HepG2 (cell line): ENCODE measurements around the gene TMED9. TPM values are rescaled to one million over a fixed set of nuclear protein-coding genes. Genes with fewer than 3 reads are reported as not detected.

Source experiments
- CHD2 ChIP-seq: IDR thresholded peaks from 2 replicates; pipeline ENCODE4 v1.6.1; 2011; ENCODE audit warnings: low read depth, low read length, improper control_type of control experiment
- CREB1 ChIP-seq, 2 experiments: fragments of 450-650 bp in 1 of 2; IDR thresholded peaks; 2 replicates each; pipeline ENCODE4 v1.6.1; 2016 to 2017; ENCODE audit warnings: control low read depth in 1 of 2, mild to moderate bottlenecking in 1 of 2, missing compliant biosample characterization in 1 of 2, missing genetic modification characterization in 1 of 2
- GABPB1 ChIP-seq: IDR thresholded peaks from 2 replicates; pipeline ENCODE4 v1.6.1; 2016; ENCODE audit warnings: mild to moderate bottlenecking, missing genetic modification reagents, moderate library complexity, missing compliant biosample characterization
- HDAC6 ChIP-seq: fragments of 200-600 bp; sonication (generic); IDR thresholded peaks from 2 replicates; pipeline ENCODE4 v1.7.0; 2017; ENCODE audit warnings: mild to moderate bottlenecking, antibody characterized with exemption, low read length, low read depth
- KAT7 ChIP-seq: IDR thresholded peaks from 2 replicates; pipeline ENCODE4 v1.6.1; 2018; ENCODE audit warnings: borderline replicate concordance, missing compliant biosample characterization
- KAT8 ChIP-seq: IDR thresholded peaks from 2 replicates; pipeline ENCODE4 v1.6.1; 2016; ENCODE audit warnings: missing genetic modification reagents, missing compliant biosample characterization
- MED8 ChIP-seq: sonication (generic); formaldehyde crosslinking; IDR thresholded peaks from 2 replicates; pipeline ENCODE4 v1.8.1; 2023; ENCODE audit warnings: mild to moderate bottlenecking, missing genetic modification reagents; ENCODE audit not compliant: insufficient replicate concordance
- NCOA1 ChIP-seq: sonication (generic); formaldehyde crosslinking; IDR thresholded peaks from 2 replicates; pipeline ENCODE4 v1.9.0; 2021; ENCODE audit warnings: missing genetic modification reagents
- NCOA5 ChIP-seq: sonication (generic); formaldehyde crosslinking; IDR thresholded peaks from 2 replicates; pipeline ENCODE4 v1.4.0; 2020; ENCODE audit warnings: missing genetic modification reagents
- ONECUT2 ChIP-seq: sonication (generic); formaldehyde crosslinking; IDR thresholded peaks from 2 replicates; pipeline ENCODE4 v1.4.0; 2020; ENCODE audit warnings: missing genetic modification reagents
- PBX3 ChIP-seq: sonication (generic); formaldehyde crosslinking; IDR thresholded peaks from 2 replicates; pipeline ENCODE4 v1.8.1; 2023; ENCODE audit warnings: missing genetic modification reagents, inconsistent platforms, borderline replicate concordance
- PHF5A ChIP-seq: IDR thresholded peaks from one replicate; pipeline ENCODE4 v1.6.1; 2018; ENCODE audit warnings: low read depth, missing genetic modification reagents; ENCODE audit not compliant: unreplicated experiment
- RAD21 ChIP-seq: fragments of 450-650 bp; formaldehyde crosslinking; IDR thresholded peaks from 2 replicates; pipeline ENCODE4 v1.5.0; 2020; ENCODE audit warnings: mild to moderate bottlenecking
- SMAD9 ChIP-seq: sonication (generic); formaldehyde crosslinking; IDR thresholded peaks from 2 replicates; pipeline ENCODE4 v1.5.1; 2020; ENCODE audit warnings: mild to moderate bottlenecking, missing genetic modification reagents
- SRSF9 ChIP-seq: fragments of 200-400 bp; formaldehyde crosslinking; IDR thresholded peaks from 2 replicates; pipeline ENCODE4 v1.6.1; 2018; ENCODE audit warnings: borderline replicate concordance, mild to moderate bottlenecking, low read depth, low read length; ENCODE audit not compliant: insufficient read depth, poor library complexity, severe bottlenecking
- SRY ChIP-seq: sonication (generic); formaldehyde crosslinking; IDR thresholded peaks from 2 replicates; pipeline ENCODE4 v1.8.0; 2022; ENCODE audit warnings: mild to moderate bottlenecking, missing genetic modification reagents
- TCF7L2 ChIP-seq: IDR thresholded peaks from 2 replicates; pipeline ENCODE4 v1.6.1; 2011; ENCODE audit warnings: mild to moderate bottlenecking, low read depth, low read length, moderate library complexity
- ZC3H4 ChIP-seq: sonication (generic); formaldehyde crosslinking; IDR thresholded peaks from 2 replicates; pipeline ENCODE4 v1.4.0; 2020; ENCODE audit warnings: missing genetic modification reagents, borderline replicate concordance
- ZFP41 ChIP-seq: sonication (generic); formaldehyde crosslinking; IDR thresholded peaks from 2 replicates; pipeline ENCODE4 v1.4.0; 2020; ENCODE audit warnings: mild to moderate bottlenecking, missing genetic modification reagents, borderline replicate concordance
- ZNF17 ChIP-seq: sonication (generic); formaldehyde crosslinking; IDR thresholded peaks from 2 replicates; pipeline ENCODE4 v1.5.0; 2020; ENCODE audit warnings: mild to moderate bottlenecking, missing genetic modification reagents
- ZNF24 ChIP-seq: fragments of 450-650 bp; IDR thresholded peaks from 2 replicates; pipeline ENCODE4 v1.6.1; 2017; ENCODE audit warnings: antibody characterized with exemption, mild to moderate bottlenecking
- ZNF33B ChIP-seq: sonication (generic); formaldehyde crosslinking; IDR thresholded peaks from 2 replicates; pipeline ENCODE4 v1.5.1; 2020; ENCODE audit warnings: mild to moderate bottlenecking, missing genetic modification reagents
- ZNF382 ChIP-seq: sonication (generic); formaldehyde crosslinking; IDR thresholded peaks from 2 replicates; pipeline ENCODE4 v1.5.0; 2020; ENCODE audit warnings: missing genetic modification reagents, mild to moderate bottlenecking, borderline replicate concordance
- ZNF674 ChIP-seq: sonication (generic); formaldehyde crosslinking; IDR thresholded peaks from 2 replicates; pipeline ENCODE4 v1.5.0; 2020; ENCODE audit warnings: low read depth, mild to moderate bottlenecking, missing genetic modification reagents
- polyA plus RNA-seq, 8 experiments: library from polyadenylated mRNA; depleted of rRNA in 3 of 8; stranded (reverse) in 7 of 8; unstranded in 1 of 8; fragments of >200 nt; fragmentation: Illumina TruSeq in 4 of 8; extraction: Trizol in 4 of 8; gene quantifications; 2 replicates each; pipeline versions ENCODE4 v1.2.1 to v1.2.3, GENCODE V29; 2011 to 2016; ENCODE audit warnings: low read depth in 4 of 8, missing spikeins in 1 of 8, mixed read lengths in 1 of 8; ENCODE audit not compliant: insufficient read depth in 1 of 8
- total RNA-seq, 5 experiments: library from RNA; depleted of rRNA; stranded (reverse); fragments of >200 nt; fragmentation: Illumina TruSeq; extraction: Trizol; gene quantifications; 2 replicates each; pipeline ENCODE4 v1.2.3, GENCODE V29; 2016; ENCODE audit warnings: low read depth in 1 of 5
- TF ChIP-seq, protein P1 (sequence below): sonication (generic); formaldehyde crosslinking; IDR thresholded peaks from 2 replicates; pipeline ENCODE4 v1.4.0; 2020; ENCODE audit warnings: missing genetic modification reagents
- TF ChIP-seq, protein P2 (sequence below): sonication (generic); formaldehyde crosslinking; IDR thresholded peaks from 2 replicates; pipeline ENCODE4 v1.5.1; 2020; ENCODE audit warnings: missing genetic modification reagents, mild to moderate bottlenecking, borderline replicate concordance

The TMED9 gene
- total and polyA plus RNA-seq, 2 of the 13 experiments (the other 11 are each of a cell fraction or from before 2014, with no cell fraction given): 161 to 350 TPM

DNA sequence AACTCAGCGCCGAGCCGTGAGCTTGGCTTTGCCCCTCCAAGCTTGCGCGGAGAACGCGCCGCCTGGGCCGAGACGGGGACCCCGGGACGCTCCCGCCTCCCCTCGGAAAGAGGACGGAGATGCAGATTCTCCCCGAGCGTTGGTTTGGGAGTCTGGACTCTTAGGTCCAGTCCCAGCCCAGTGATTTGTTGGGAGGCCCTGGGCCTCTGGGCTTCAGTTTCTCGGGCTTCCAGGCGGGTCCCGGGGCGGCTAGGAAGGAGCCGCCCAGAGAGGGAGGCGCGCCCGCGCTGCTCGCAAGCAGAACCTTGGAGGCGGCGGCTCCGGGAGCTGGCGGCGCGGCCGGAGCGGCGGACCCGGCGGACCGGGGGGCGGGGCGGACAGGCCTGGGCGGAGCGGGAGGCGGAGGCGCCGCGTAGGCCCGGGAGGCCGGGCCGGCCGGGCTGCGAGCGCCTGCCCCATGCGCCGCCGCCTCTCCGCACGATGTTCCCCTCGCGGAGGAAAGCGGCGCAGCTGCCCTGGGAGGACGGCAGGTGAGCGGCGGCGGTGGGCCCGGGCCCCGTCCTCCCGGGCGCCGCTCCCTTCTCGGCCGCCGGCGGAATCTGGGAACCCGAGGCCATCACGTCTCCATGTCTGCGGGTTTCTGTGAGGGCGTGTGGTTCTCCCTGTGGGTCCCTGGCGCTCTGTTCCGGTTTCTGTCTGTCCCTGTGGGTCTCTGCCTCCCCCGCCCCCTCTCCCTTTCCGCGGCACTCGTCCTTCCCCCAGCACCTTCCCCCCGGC, 7.9 kb downstream of the TMED9 start, which contains the start of gene B4GALT7 (continued):
- TF ChIP-seq, protein P1, sequence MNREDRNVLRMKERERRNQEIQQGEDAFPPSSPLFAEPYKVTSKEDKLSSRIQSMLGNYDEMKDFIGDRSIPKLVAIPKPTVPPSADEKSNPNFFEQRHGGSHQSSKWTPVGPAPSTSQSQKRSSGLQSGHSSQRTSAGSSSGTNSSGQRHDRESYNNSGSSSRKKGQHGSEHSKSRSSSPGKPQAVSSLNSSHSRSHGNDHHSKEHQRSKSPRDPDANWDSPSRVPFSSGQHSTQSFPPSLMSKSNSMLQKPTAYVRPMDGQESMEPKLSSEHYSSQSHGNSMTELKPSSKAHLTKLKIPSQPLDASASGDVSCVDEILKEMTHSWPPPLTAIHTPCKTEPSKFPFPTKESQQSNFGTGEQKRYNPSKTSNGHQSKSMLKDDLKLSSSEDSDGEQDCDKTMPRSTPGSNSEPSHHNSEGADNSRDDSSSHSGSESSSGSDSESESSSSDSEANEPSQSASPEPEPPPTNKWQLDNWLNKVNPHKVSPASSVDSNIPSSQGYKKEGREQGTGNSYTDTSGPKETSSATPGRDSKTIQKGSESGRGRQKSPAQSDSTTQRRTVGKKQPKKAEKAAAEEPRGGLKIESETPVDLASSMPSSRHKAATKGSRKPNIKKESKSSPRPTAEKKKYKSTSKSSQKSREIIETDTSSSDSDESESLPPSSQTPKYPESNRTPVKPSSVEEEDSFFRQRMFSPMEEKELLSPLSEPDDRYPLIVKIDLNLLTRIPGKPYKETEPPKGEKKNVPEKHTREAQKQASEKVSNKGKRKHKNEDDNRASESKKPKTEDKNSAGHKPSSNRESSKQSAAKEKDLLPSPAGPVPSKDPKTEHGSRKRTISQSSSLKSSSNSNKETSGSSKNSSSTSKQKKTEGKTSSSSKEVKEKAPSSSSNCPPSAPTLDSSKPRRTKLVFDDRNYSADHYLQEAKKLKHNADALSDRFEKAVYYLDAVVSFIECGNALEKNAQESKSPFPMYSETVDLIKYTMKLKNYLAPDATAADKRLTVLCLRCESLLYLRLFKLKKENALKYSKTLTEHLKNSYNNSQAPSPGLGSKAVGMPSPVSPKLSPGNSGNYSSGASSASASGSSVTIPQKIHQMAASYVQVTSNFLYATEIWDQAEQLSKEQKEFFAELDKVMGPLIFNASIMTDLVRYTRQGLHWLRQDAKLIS: no peak
- TF ChIP-seq RAD21 (CRISPR knock-in tag): peak; percentile 62; the same call in 1 of the 2 replicates
- TF ChIP-seq GABPB1 (CRISPR knock-in tag): peak; percentile 91
- TF ChIP-seq ZNF17 (CRISPR knock-in tag): no peak
- no peak for TF ChIP-seq SRY (CRISPR knock-in tag)
- TF ChIP-seq ZNF382 (CRISPR knock-in tag): no peak
- no peak for TF ChIP-seq ZFP41 (CRISPR knock-in tag)
- no peak for TF ChIP-seq HDAC6
- no peak for TF ChIP-seq NCOA5
- TF ChIP-seq CREB1 (IDR thresholded peaks at IDR 0.05): no peak
- TF ChIP-seq CREB1 (CRISPR knock-in tag; IDR thresholded peaks at IDR 0.05): no peak
- TF ChIP-seq NCOA1 (CRISPR knock-in tag): no peak
- TF ChIP-seq SMAD9 (CRISPR knock-in tag): no peak
- no peak for TF ChIP-seq ONECUT2 (CRISPR knock-in tag)
- peak; percentile 57; the same call in 1 of the 2 replicates for TF ChIP-seq ZNF24
- TF ChIP-seq ZNF33B: no peak
- TF ChIP-seq ZNF674: no peak
- TF ChIP-seq PHF5A (CRISPR knock-in tag): peak; percentile 57
- peak; percentile 51; the same call in 1 of the 2 replicates for TF ChIP-seq KAT7 (CRISPR knock-in tag)
- no peak for TF ChIP-seq ZC3H4 (CRISPR knock-in tag)
- TF ChIP-seq TCF7L2: no peak
- peak; percentile 68; the same call in 1 of the 2 replicates for TF ChIP-seq KAT8
- no peak for TF ChIP-seq CHD2
- no peak for TF ChIP-seq SRSF9
- TF ChIP-seq, protein P2, sequence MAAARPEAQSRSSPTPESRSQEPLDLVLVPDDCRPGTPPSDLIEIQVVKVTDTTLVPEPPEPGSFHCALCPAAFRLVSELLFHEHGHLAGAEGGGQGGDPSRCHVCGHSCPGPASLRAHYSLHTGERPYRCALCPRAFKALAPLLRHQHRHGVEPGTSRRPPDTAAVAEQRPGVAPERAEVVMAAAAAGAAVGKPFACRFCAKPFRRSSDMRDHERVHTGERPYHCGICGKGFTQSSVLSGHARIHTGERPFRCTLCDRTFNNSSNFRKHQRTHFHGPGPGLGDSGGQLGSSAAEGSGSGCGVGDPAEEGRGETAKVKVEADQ (CRISPR knock-in tag): no peak; the same call in 1 of the 2 replicates
- no peak for TF ChIP-seq PBX3 (CRISPR knock-in tag)
- TF ChIP-seq MED8 (CRISPR knock-in tag): no peak
